Parathyroid adenoma (tissue), 2 donors: ENCODE measurements around the gene PADI3.

ENCODE experiments used
- H2AFZ ChIP-seq: fragments of 300-600 bp; sonication (generic); one replicate; pipeline ENCODE4 v1.7.0; 2017; ENCODE audit warnings: antibody characterized with exemption, mild to moderate bottlenecking
- H3K27ac ChIP-seq: fragments of 300-600 bp; sonication (generic); one replicate; pipeline ENCODE4 v1.7.0; 2017
- H3K27me3 ChIP-seq: fragments of 300-600 bp; sonication (generic); one replicate; pipeline ENCODE4 v1.7.0; 2017; ENCODE audit warnings: low read length; ENCODE audit not compliant: control insufficient read depth, insufficient read depth
- H3K36me3 ChIP-seq: fragments of 300-600 bp; sonication (generic); one replicate; pipeline ENCODE4 v1.7.0; 2017; ENCODE audit warnings: low read length; ENCODE audit not compliant: control insufficient read depth, insufficient read depth
- H3K4me1 ChIP-seq: fragments of 300-600 bp; sonication (generic); one replicate; pipeline ENCODE4 v1.7.0; 2017; ENCODE audit warnings: control low read depth
- H3K4me2 ChIP-seq: fragments of 300-600 bp; sonication (generic); one replicate; pipeline ENCODE4 v1.7.0; 2017; ENCODE audit warnings: low read length
- H3K4me3 ChIP-seq: fragments of 300-600 bp; sonication (generic); one replicate; pipeline ENCODE4 v1.7.0; 2017; ENCODE audit warnings: low read depth, low read length
- H3K79me2 ChIP-seq: fragments of 300-600 bp; sonication (generic); one replicate; pipeline ENCODE4 v1.7.0; 2017; ENCODE audit warnings: control low read depth
- H3K9ac ChIP-seq: fragments of 300-600 bp; sonication (generic); one replicate; pipeline ENCODE4 v1.7.0; 2017; ENCODE audit warnings: mild to moderate bottlenecking
- H3K9me3 ChIP-seq: fragments of 300-600 bp; sonication (generic); one replicate; pipeline ENCODE4 v1.7.0; 2017; ENCODE audit warnings: low read length; ENCODE audit not compliant: control insufficient read depth
- CTCF ChIP-seq: fragments of 300-600 bp; sonication (generic); IDR thresholded peaks from one replicate; pipeline ENCODE4 v1.7.0; 2017; ENCODE audit warnings: antibody characterized with exemption, mild to moderate bottlenecking
- donor health status: primary hyperparathyroidism.

Gene PADI3

GRCh38 chr1:17227358-17227915 lies 21.5 kb upstream of the PADI3 start:
- Histone ChIP-seq H3K79me2 (no peaks in the 10 kb centered on the region), H3K4me1 (no peaks in the 10 kb centered on the region), H3K9me3 (no peaks in the 10 kb centered on the region), H3K27ac (no peak overlapping the region), H3K9ac (no peak overlapping the region), H3K36me3 (no peaks in the 10 kb centered on the region), H3K4me3 (no peak overlapping the region), H3K4me2 (no peak overlapping the region), H2AFZ (no peak overlapping the region), H3K27me3 (no peaks in the 10 kb centered on the region)
- TF ChIP-seq CTCF = no peak

GRCh38 chr1:17228619-17229018 lies 20.3 kb upstream of the PADI3 start:
- H3K4me3 ChIP-seq = no peak overlapping the region
- no peaks in the 10 kb centered on the region for H3K27me3 ChIP-seq
- H3K79me2 ChIP-seq = no peaks in the 10 kb centered on the region
- no peak overlapping the region for H3K9ac ChIP-seq
- TF ChIP-seq CTCF = no peak
- no peak overlapping the region for H3K27ac ChIP-seq
- no peak overlapping the region for H3K4me2 ChIP-seq
- H3K36me3 ChIP-seq = no peaks in the 10 kb centered on the region
- no peak overlapping the region for H2AFZ ChIP-seq
- H3K9me3 ChIP-seq = no peaks in the 10 kb centered on the region
- H3K4me1 ChIP-seq = no peaks in the 10 kb centered on the region

- Histone ChIP-seq H3K4me1 (no peaks in the 10 kb centered on the region), H3K4me3 (no peak overlapping the region), H3K4me2 (no peak overlapping the region), H3K36me3 (no peaks in the 10 kb centered on the region), H3K79me2 (no peaks in the 10 kb centered on the region), H3K9ac (no peak overlapping the region), H3K9me3 (no peaks in the 10 kb centered on the region), H3K27me3 (no peaks in the 10 kb centered on the region), H2AFZ (no peak overlapping the region), H3K27ac (no peak overlapping the region)
- TF ChIP-seq CTCF = no peak
These were observed 19.5 kb upstream of the PADI3 start for GRCh38 chr1:17229379-17229778.

DNA sequence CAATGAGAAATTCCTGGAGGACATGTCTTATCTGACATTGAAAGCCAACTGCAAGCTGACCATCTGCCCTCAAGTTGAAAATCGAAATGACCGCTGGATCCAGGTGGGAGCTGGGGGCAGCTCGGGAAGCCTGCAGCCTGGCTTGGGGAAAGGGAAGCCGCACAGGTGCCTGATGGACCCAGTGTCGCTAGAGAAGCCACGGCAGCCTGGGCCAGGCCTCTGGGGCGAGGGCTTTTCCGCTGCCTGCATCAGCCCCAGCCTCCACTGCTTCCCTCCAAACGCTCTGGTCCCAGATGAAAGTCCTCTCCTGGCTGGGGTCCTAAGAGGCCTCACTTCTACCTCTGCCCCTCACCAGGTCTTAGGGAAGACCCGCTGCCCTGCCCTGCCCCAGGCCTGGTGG lies 18.8 kb upstream of the PADI3 start:
- Histone ChIP-seq H3K4me3 (no peak overlapping the region), H3K4me2 (no peak overlapping the region), H3K27ac (no peak overlapping the region), H3K4me1 (no peaks in the 10 kb centered on the region), H3K79me2 (no peaks in the 10 kb centered on the region), H3K36me3 (no peaks in the 10 kb centered on the region), H2AFZ (no peak overlapping the region), H3K9me3 (no peaks in the 10 kb centered on the region), H3K9ac (no peak overlapping the region), H3K27me3 (no peaks in the 10 kb centered on the region)
- TF ChIP-seq CTCF = no peak

DNA sequence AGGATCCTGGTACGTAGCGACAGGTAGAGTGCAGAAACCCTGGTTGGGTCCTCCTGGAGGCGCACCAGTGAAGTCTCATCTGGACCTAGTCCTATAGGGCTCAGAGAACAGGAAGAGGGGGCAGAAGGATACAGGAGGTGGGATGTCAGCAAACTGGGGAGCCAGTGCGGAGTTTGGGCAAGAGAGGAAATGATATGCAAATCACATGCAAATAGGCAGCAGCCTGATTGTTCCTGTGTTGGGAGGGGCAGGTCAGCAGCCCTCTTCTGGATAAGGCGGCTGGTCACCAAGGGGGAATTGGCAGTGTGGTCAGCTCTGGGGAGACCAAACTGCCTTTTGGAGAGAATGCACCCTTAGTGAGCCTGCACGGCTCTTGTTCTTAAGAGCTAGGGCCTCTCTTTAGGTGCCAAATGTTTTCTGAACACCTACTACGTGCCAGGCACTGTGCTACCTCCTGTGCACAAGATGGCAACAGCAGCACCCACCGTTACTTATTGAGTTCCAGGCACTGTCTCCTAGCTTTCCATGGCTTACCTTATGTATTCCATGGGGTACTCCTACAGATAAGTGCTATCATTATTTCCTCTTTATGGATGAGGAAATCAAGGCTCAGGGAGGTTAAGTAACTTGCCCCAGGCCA lies 18.1 kb upstream of the PADI3 start:
- TF ChIP-seq CTCF = no peak

More for the DNA sequence above, 18.1 kb upstream of the PADI3 start:
- H3K9ac ChIP-seq = no peak overlapping the region
- no peak overlapping the region for H3K4me3 ChIP-seq
- H3K9me3 ChIP-seq = no peaks in the 10 kb centered on the region
- H3K79me2 ChIP-seq = no peaks in the 10 kb centered on the region
- no peak overlapping the region for H3K4me2 ChIP-seq
- no peaks in the 10 kb centered on the region for H3K36me3 ChIP-seq
- H3K4me1 ChIP-seq = no peaks in the 10 kb centered on the region
- H2AFZ ChIP-seq = no peak overlapping the region
- no peaks in the 10 kb centered on the region for H3K27me3 ChIP-seq
- H3K27ac ChIP-seq = no peak overlapping the region
